Activated naive CD4-positive, alpha-beta T cell treated with anti-CD3 and anti-CD28 coated beads, Interleukin-2, amount 10 ng/mL, durations not matched to agents 5 hours and 36 hours (primary cell): ENCODE data around the gene KCNH3. TPM values are rescaled to one million over a fixed set of nuclear protein-coding genes. Genes with fewer than 3 reads are reported as not detected.

Experiments used
- total RNA-seq, 2 experiments: library from RNA; stranded (reverse); gene quantifications; one replicate each; pipeline ENCODE4 v1.2.3, GENCODE V29; 2021

The KCNH3 gene
- 1 to 10 TPM; 1.8 to 2.4 TPM for total RNA-seq

GRCh38 chr12:49538510-49539403 lies at the start of gene KCNH3:
KCNH3 (plus strand) TSS chr12:49539030; CDS start chr12:49539417, 387 bp downstream.

GRCh38 chr12:49567611-49568441 lies 29.0 kb downstream of the KCNH3 start, which contains the start of gene MCRS1:
MCRS1 (minus strand) TSS chr12:49568142; CDS start chr12:49566731, 1,411 bp downstream.

GRCh38 chr12:49605539-49605938 lies 66.7 kb downstream of the KCNH3 start, which contains the start of gene FAM186B:
FAM186B (minus strand) TSS chr12:49605639; CDS start chr12:49605477, 162 bp downstream.

Other genes starting within 250 kb of the KCNH3 start
- gene PRPH, start 243.9 kb upstream of the KCNH3 start, total RNA-seq, result not detected
- gene TROAP, start 215.8 kb upstream of the KCNH3 start, total RNA-seq, result 10 to 100 TPM; 61.7 to 70.2 TPM
- not detected for gene C1QL4, start 201.8 kb upstream of the KCNH3 start, total RNA-seq
- not detected for gene DNAJC22, start 192.1 kb upstream of the KCNH3 start, total RNA-seq
- gene SPATS2, start 171.6 kb upstream of the KCNH3 start, total RNA-seq, result 1 to 10 TPM; 8.5 to 9.9 TPM
- 10 to 100 TPM; 73.9 to 74.3 TPM for gene MCRS1, start 29.1 kb downstream of the KCNH3 start, total RNA-seq
- gene FAM186B, start 66.6 kb downstream of the KCNH3 start, total RNA-seq, result under 1 TPM; 0.13 to 0.19 TPM
- gene PRPF40B, start 84.5 kb downstream of the KCNH3 start, total RNA-seq, result 10 to 100 TPM; 11.3 to 13.0 TPM
- gene FMNL3, start 168.4 kb downstream of the KCNH3 start, total RNA-seq, result 10 to 100 TPM; 38.0 to 40.8 TPM
- gene TMBIM6, start 202.5 kb downstream of the KCNH3 start, total RNA-seq, result 100 to 1,000 TPM; 400 to 401 TPM